Upper lobe of right lung (tissue), 1 donor: ENCODE results near the gene IGFL4. TPM values are rescaled to one million over a fixed set of nuclear protein-coding genes. Genes with fewer than 3 reads are reported as not detected.

Experiments used
- ATAC-seq: fragments of 200-7000 bp; cut with Tn5 transposase; one replicate; pipeline ENCODE4 v1.9.1; 2020; ENCODE audit warnings: mild to moderate bottlenecking, moderate library complexity
- DNase-seq: peaks from one replicate; pipeline ENCODE4 v3.0.0-alpha.2; 2020
- H3K27ac ChIP-seq: fragments of 200-600 bp; one replicate; pipeline ENCODE4 v1.8.0; 2022
- H3K27me3 ChIP-seq: fragments of 200-600 bp; one replicate; pipeline ENCODE4 v1.8.0; 2022; ENCODE audit warnings: mild to moderate bottlenecking
- H3K36me3 ChIP-seq: fragments of 200-600 bp; one replicate; pipeline ENCODE4 v1.8.0; 2022
- H3K4me1 ChIP-seq: fragments of 200-600 bp; one replicate; pipeline ENCODE4 v1.8.0; 2022
- H3K4me3 ChIP-seq: fragments of 200-600 bp; one replicate; pipeline ENCODE4 v1.8.0; 2022; ENCODE audit warnings: mild to moderate bottlenecking
- H3K9me3 ChIP-seq: fragments of 200-600 bp; one replicate; pipeline ENCODE4 v1.8.0; 2022
- intact Hi-C: fragments of 100-400 bp; cut with DNase I; formaldehyde crosslinking; loops from one replicate; pipeline ENCODE4 v1.11.0; 2022
- total RNA-seq: library from RNA; stranded (reverse); fragmentation: NEBNext Ultra II Directional; extraction: Animal tissue kit (Norgen Biotek cat#: 25700); gene quantifications from one replicate; pipeline ENCODE4 v1.2.1, GENCODE V29; 2021
- TF ChIP-seq, protein P1 (sequence below): fragments of 200-600 bp; IDR thresholded peaks from one replicate; pipeline ENCODE4 v1.8.0; 2022; ENCODE audit warnings: antibody characterized with exemption
- donor health status: DM: no; HTN: yes; CAD: no; lungs with severe emphysema.

IGFL4 gene
- total RNA-seq, 1 donor from 2014 or later, result not detected

GRCh38 chr19:46033401-46033800 lies 7.4 kb downstream of the IGFL4 start:
- Histone ChIP-seq H3K27me3 (no peaks in the 10 kb centered on the region), H3K36me3 (no peaks in the 10 kb centered on the region), H3K27ac (no peak overlapping the region), H3K4me3 (no peak overlapping the region), H3K4me1 (no peaks in the 10 kb centered on the region), H3K9me3 (no peaks in the 10 kb centered on the region)
- DNase-seq, result no peak
- TF ChIP-seq, protein P1, sequence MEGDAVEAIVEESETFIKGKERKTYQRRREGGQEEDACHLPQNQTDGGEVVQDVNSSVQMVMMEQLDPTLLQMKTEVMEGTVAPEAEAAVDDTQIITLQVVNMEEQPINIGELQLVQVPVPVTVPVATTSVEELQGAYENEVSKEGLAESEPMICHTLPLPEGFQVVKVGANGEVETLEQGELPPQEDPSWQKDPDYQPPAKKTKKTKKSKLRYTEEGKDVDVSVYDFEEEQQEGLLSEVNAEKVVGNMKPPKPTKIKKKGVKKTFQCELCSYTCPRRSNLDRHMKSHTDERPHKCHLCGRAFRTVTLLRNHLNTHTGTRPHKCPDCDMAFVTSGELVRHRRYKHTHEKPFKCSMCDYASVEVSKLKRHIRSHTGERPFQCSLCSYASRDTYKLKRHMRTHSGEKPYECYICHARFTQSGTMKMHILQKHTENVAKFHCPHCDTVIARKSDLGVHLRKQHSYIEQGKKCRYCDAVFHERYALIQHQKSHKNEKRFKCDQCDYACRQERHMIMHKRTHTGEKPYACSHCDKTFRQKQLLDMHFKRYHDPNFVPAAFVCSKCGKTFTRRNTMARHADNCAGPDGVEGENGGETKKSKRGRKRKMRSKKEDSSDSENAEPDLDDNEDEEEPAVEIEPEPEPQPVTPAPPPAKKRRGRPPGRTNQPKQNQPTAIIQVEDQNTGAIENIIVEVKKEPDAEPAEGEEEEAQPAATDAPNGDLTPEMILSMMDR, result no peak
- no peak for ATAC-seq
- intact Hi-C loops, result no loop called here

- no peak for ATAC-seq
- Histone ChIP-seq H3K27me3 (peaks cover 5% of the 10 kb centered on the region), H3K27ac (no peak overlapping the region), H3K4me1 (no peaks in the 10 kb centered on the region), H3K36me3 (no peaks in the 10 kb centered on the region), H3K4me3 (no peak overlapping the region), H3K9me3 (no peaks in the 10 kb centered on the region)
- intact Hi-C loops, result no loop called here
- no peak for DNase-seq
- TF ChIP-seq, protein P1, result no peak
These were observed 8.2 kb downstream of the IGFL4 start for GRCh38 chr19:46032597-46033025.

DNA sequence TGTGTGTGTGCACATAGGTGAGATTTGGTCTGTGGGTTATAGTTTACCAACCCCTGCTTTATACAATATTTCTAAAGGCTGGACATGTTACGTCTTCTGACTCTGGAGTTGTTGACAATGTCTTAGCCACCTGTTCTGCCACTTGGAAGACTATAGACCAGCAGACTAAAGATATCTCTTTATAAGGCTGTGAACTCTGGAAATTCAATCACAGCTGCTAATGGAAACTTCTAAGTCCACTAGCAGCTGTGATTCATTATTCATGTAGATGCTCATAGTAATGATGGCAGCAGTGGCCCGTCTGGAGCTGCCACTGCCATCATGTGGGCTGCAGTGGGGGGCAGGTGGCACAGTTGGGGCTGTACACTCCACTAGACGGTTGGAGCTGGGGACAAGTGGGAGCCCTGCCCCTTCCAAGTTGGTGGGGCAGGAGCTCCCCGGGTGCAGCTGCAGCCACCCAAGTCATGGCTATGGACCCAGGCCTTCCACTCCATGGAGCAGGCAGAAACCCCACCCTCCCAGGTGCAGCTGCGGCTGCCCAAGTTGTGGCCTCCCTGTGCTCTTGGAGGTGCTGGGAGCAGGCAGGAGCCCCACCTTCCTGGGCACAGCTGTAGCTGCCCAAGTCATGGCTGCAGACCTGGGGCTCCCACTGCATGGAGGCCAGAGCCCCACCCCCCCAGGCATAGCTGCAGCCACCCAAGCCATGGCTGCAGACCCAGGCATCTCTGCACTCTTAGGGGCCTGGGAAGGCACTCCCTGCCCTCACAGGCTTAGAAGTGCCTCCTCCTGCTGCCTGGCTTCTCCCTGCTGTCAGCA lies 8.8 kb downstream of the IGFL4 start:
- DNase-seq (no peak), ATAC-seq (no peak)
- Histone ChIP-seq H3K4me1 (no peaks in the 10 kb centered on the region), H3K27me3 (peaks cover 7% of the 10 kb centered on the region), H3K4me3 (no peak overlapping the region), H3K9me3 (no peaks in the 10 kb centered on the region), H3K27ac (no peak overlapping the region), H3K36me3 (no peaks in the 10 kb centered on the region)
- intact Hi-C loops, result no loop called here
- TF ChIP-seq, protein P1, result no peak

GRCh38 chr19:46030812-46031550 lies 9.8 kb downstream of the IGFL4 start:
- Histone ChIP-seq H3K27ac (no peak overlapping the region), H3K4me3 (no peak overlapping the region), H3K36me3 (no peaks in the 10 kb centered on the region), H3K9me3 (no peaks in the 10 kb centered on the region), H3K4me1 (no peaks in the 10 kb centered on the region), H3K27me3 (peaks cover 18% of the 10 kb centered on the region)
- TF ChIP-seq, protein P1, result no peak
- no peak for DNase-seq
- no peak for ATAC-seq
- intact Hi-C loops, result no loop called here

DNA sequence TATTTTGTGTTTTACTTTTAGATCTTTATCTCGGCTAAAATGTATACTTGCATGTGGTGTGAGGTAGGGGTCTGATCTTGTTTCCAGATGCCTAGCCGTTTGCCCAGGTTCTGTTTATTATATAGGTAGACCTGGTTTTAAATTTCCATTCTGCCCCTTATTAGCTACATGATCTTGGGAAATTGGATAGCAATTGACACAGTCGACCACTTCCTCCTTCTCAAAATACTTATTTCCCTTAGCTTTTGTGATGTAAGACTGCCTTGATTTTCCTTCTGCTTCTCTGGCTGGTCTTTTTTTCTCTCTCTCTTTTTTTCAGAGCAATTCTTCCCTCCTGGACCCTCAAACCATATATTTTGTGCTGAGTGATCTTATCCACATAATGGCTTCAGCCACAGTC lies 15.0 kb downstream of the IGFL4 start:
- Histone ChIP-seq H3K9me3 (no peaks in the 10 kb centered on the region), H3K36me3 (no peaks in the 10 kb centered on the region), H3K4me1 (no peaks in the 10 kb centered on the region), H3K27me3 (peaks cover 58% of the 10 kb centered on the region), H3K4me3 (no peak overlapping the region), H3K27ac (no peak overlapping the region)
- intact Hi-C loops, result no loop called here
- TF ChIP-seq, protein P1, result no peak
- DNase-seq, result no peak
- ATAC-seq, result no peak
